Endodermal cell (in vitro differentiated cells): Measurements from ENCODE around the gene FAM78A. TPM values are rescaled to one million over a fixed set of nuclear protein-coding genes. Genes with fewer than 3 reads are reported as not detected.
"Not testable (repeated sequence)": the region's sequence is repeated elsewhere in the genome, so short reads cannot be mapped to it uniquely, and the experiment has no call there.

ENCODE experiments used
- DNase-seq: peaks from one replicate; pipeline ENCODE4 v3.0.0-alpha.2; 2017
- H3K27ac ChIP-seq: 2 replicates; pipeline ENCODE4 v1.5.1; 2013; ENCODE audit warnings: mild to moderate bottlenecking, low read depth, low read length, moderate library complexity
- H3K27me3 ChIP-seq: 2 replicates; pipeline ENCODE4 v1.6.1; 2013; ENCODE audit warnings: mild to moderate bottlenecking, low read length, moderate library complexity; ENCODE audit not compliant: insufficient read depth, control insufficient read depth, poor library complexity, severe bottlenecking
- H3K36me3 ChIP-seq: 2 replicates; pipeline ENCODE4 v1.7.0; 2013; ENCODE audit warnings: mild to moderate bottlenecking, low read length, moderate library complexity; ENCODE audit not compliant: control insufficient read depth, insufficient read depth
- H3K4me1 ChIP-seq: one replicate; pipeline ENCODE4 v1.7.0; 2013; ENCODE audit warnings: low read length; ENCODE audit not compliant: control insufficient read depth, insufficient read depth
- H3K4me3 ChIP-seq: 2 replicates; pipeline ENCODE4 v1.5.1; 2013; ENCODE audit warnings: mild to moderate bottlenecking, low read length, moderate library complexity
- H3K9ac ChIP-seq: 2 replicates; pipeline ENCODE4 v1.6.1; 2013; ENCODE audit warnings: mild to moderate bottlenecking, low read length, moderate library complexity; ENCODE audit not compliant: poor library complexity, severe bottlenecking; ENCODE audit errors: extremely low read depth
- H3K9me3 ChIP-seq: 2 replicates; pipeline ENCODE4 v1.6.1; 2013; ENCODE audit warnings: mild to moderate bottlenecking, low read length, moderate library complexity; ENCODE audit not compliant: control insufficient read depth
- H3K27ac Mint-ChIP-seq: 2 replicates; pipeline ENCODE4 v1.8.0; 2020; ENCODE audit warnings: mixed read lengths
- H3K27me3 Mint-ChIP-seq: 2 replicates; pipeline ENCODE4 v1.8.0; 2021; ENCODE audit warnings: mild to moderate bottlenecking, mixed read lengths; ENCODE audit not compliant: insufficient read depth
- H3K36me3 Mint-ChIP-seq: 2 replicates; pipeline ENCODE4 v1.8.0; 2020; ENCODE audit warnings: low read depth, mixed read lengths
- H3K4me1 Mint-ChIP-seq: 2 replicates; pipeline ENCODE4 v1.8.0; 2020; ENCODE audit warnings: mixed read lengths
- H3K4me3 Mint-ChIP-seq: 2 replicates; pipeline ENCODE4 v1.8.0; 2020; ENCODE audit warnings: mild to moderate bottlenecking, moderate library complexity, mixed read lengths
- H3K9me3 Mint-ChIP-seq: 2 replicates; pipeline ENCODE4 v1.8.0; 2020; ENCODE audit warnings: mild to moderate bottlenecking, mixed read lengths
- WGBS, 2 experiments: methylation state at CpG; one replicate each; pipeline versions ENCODE4 v1.1.5 to v1.1.7; 2013; ENCODE audit warnings: missing lambda C conversion rate in 2 of 2, mixed read lengths in 1 of 2; ENCODE audit not compliant: insufficient coverage in 1 of 2, insufficient read length in 1 of 2; 5-methylcytosine and 5-hydroxymethylcytosine counted together
- total RNA-seq, 2 donors: library from RNA; stranded (reverse); fragmentation: NEBNext Ultra II Directional in 1 of 2; extraction: Animal tissue kit (Norgen Biotek cat#: 25700) in 1 of 2; gene quantifications; 2 replicates in 1 of 2; 3 replicates in 1 of 2; pipeline ENCODE4 v1.2.1, GENCODE V29; 2021
- TF ChIP-seq, protein P1 (sequence below): fragments of 200-600 bp; sonication (generic); conservative IDR thresholded peaks from 2 replicates; pipeline ENCODE4 v1.5.0; 2021; ENCODE audit warnings: antibody characterized with exemption, mild to moderate bottlenecking

FAM78A gene
- total RNA-seq, 2 donors from 2014 or later = 5.5 to 5.6 TPM

DNA sequence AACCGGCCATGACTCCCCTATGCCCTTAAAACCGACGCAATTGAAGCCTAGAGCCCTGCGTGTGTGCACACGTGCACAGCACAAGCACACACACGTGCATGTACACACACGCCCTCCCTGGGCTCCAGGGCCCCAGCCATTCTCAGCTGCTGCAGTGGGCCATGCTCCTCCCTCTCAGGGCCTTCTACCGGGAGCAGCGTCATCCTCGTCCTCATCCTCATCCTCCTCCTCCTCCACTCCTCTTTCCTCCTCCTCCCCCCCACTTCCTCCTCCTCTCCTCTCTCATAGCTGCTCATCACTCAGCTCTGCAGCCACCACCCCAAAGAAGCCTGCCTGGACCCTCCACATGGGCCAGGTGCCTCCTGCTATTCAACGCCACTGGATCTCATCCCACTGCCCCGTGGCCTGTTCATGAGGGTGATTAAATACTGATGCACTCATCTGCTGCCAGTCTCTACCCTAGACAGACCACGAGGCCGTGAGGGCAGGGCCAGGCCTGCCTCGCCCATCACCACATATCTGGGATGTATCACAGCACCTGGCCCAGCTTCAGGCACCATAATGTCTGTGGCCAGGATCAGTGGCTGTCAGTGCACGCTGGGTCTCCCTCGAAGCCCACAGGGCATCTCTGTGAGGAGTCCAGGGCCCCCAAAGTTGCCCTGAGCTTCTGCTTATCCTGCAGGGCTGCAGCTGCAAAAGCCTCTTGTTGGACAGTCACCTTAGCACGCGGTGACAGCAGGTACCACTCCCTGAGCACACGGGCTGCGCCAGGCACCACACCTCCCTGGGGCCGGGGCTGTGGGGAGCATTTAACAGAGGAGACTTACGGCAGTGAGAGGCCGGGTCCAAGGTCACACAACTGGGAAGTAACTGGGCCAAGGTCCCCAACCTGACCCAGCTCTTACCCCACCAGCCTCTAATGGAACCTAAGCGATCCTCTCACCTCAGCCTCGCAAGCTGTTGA, 9.8 kb downstream of the FAM78A start:
- H3K9me3 ChIP-seq = no peaks in the 10 kb centered on the region
- Mint-ChIP-seq H3K4me3 (no peak overlapping the region), H3K4me1 (peaks cover 4% of the 10 kb centered on the region), H3K27ac (no peak overlapping the region), H3K36me3 (peaks cover 6% of the 10 kb centered on the region), H3K27me3 (no peaks in the 10 kb centered on the region), H3K9me3 (no peaks in the 10 kb centered on the region)
- TF ChIP-seq, protein P1, sequence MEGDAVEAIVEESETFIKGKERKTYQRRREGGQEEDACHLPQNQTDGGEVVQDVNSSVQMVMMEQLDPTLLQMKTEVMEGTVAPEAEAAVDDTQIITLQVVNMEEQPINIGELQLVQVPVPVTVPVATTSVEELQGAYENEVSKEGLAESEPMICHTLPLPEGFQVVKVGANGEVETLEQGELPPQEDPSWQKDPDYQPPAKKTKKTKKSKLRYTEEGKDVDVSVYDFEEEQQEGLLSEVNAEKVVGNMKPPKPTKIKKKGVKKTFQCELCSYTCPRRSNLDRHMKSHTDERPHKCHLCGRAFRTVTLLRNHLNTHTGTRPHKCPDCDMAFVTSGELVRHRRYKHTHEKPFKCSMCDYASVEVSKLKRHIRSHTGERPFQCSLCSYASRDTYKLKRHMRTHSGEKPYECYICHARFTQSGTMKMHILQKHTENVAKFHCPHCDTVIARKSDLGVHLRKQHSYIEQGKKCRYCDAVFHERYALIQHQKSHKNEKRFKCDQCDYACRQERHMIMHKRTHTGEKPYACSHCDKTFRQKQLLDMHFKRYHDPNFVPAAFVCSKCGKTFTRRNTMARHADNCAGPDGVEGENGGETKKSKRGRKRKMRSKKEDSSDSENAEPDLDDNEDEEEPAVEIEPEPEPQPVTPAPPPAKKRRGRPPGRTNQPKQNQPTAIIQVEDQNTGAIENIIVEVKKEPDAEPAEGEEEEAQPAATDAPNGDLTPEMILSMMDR = no peak
- H3K27me3 ChIP-seq = no peaks in the 10 kb centered on the region
- H3K36me3 ChIP-seq = no peaks in the 10 kb centered on the region
- 88 to 91% methylated on average over 15 to 26 of the region's 26 CpGs for WGBS, 2 experiments
- no peaks in the 10 kb centered on the region for H3K4me1 ChIP-seq
- DNase-seq = no peak
- H3K4me3 ChIP-seq = no peak overlapping the region
- no peak overlapping the region for H3K9ac ChIP-seq
- no peak overlapping the region for H3K27ac ChIP-seq

DNA sequence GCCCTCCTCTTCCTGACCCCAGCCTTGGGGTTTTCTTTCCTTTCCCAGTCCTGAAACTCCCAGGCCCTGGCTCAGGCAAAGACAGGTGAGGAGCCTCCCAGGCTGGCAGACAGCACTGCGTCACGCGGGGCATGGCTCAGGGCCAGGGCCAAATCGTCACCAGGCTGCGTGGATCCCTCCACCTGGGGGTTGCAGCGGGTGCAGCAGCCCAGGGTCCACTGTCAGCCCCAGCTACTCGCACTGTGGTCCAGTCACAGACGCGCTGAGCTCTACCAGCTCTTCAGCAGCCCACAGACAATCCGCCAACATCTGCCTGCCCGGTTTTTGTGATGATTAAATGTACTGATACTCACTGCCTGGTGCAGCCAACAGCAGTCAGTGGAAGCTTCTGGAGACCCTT, 12.1 kb downstream of the FAM78A start:
- Mint-ChIP-seq H3K4me3 (no peak overlapping the region), H3K4me1 (peaks cover 3% of the 10 kb centered on the region), H3K27me3 (no peaks in the 10 kb centered on the region), H3K27ac (no peak overlapping the region), H3K9me3 (no peaks in the 10 kb centered on the region), H3K36me3 (peaks cover 16% of the 10 kb centered on the region)
- H3K36me3 ChIP-seq = no peaks in the 10 kb centered on the region
- H3K9me3 ChIP-seq = no peaks in the 10 kb centered on the region
- no peak overlapping the region for H3K4me3 ChIP-seq
- no peak overlapping the region for H3K27ac ChIP-seq
- DNase-seq = peak; percentile 56
- WGBS, 2 experiments = 90 to 94% methylated on average over 7 to 11 of the region's 11 CpGs
- no peaks in the 10 kb centered on the region for H3K27me3 ChIP-seq
- no peaks in the 10 kb centered on the region for H3K4me1 ChIP-seq
- TF ChIP-seq, protein P1 = peak; percentile 27
- H3K9ac ChIP-seq = no peak overlapping the region

DNA sequence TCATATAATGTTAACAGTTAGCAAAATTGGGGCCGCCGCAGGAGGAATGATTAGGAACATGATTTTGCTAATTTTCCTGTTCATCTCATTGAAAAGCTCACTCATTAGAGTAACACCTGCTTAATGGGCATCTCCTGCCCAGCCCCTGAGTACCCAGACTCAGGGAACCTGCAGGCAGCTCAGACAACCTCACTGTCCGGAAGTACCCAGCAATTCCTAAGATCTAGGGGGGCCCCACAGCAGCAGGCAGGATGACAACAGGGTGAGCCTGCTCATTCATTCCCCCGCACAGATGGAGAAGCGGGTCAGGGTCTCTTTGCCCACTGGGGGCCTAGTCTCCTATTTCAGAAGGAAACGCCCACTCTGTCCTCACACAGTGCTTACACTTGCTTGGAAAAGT, 12.6 kb downstream of the FAM78A start:
- Mint-ChIP-seq H3K9me3 (no peaks in the 10 kb centered on the region), H3K27ac (no peak overlapping the region), H3K4me1 (no peaks in the 10 kb centered on the region), H3K4me3 (no peak overlapping the region), H3K27me3 (no peaks in the 10 kb centered on the region), H3K36me3 (peaks cover 16% of the 10 kb centered on the region)
- Histone ChIP-seq H3K27me3 (no peaks in the 10 kb centered on the region), H3K4me3 (no peak overlapping the region), H3K27ac (no peak overlapping the region), H3K9ac (no peak overlapping the region), H3K9me3 (no peaks in the 10 kb centered on the region), H3K36me3 (no peaks in the 10 kb centered on the region), H3K4me1 (no peaks in the 10 kb centered on the region)
- WGBS, 2 experiments = 88 to 92% methylated on average over 4 to 6 of the region's 6 CpGs
- DNase-seq = no peak
- TF ChIP-seq, protein P1 = no peak

DNA sequence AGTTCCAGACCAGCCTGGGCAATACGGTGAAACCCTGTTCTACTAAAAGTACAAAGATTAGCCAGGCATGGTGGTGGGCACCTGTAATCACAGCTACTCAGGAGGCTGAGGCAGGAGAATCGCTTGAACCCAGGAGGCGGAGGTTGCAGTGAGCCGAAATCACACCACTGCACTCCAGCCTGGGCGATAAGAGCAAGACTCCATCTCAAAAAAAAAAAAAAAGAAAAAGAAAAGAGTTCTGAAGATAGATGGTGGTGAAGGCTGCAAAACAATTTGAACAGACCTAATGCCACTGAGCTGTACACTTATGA, 13.3 kb downstream of the FAM78A start:
- H3K9ac ChIP-seq, H3K27ac Mint-ChIP-seq, H3K27me3 ChIP-seq, H3K4me1 Mint-ChIP-seq, H3K9me3 ChIP-seq, H3K4me1 ChIP-seq, DNase-seq, H3K27me3 Mint-ChIP-seq, H3K4me3 Mint-ChIP-seq, H3K9me3 Mint-ChIP-seq, H3K4me3 ChIP-seq, H3K27ac ChIP-seq, H3K36me3 ChIP-seq: not testable (repeated sequence)
- H3K36me3 Mint-ChIP-seq = peaks cover 16% of the 10 kb centered on the region
- 92 to 97% methylated on average over 5 of the region's 5 CpGs for WGBS, 2 experiments
